OCI-LY3 (cell line): ENCODE measurements around the gene CAST.

ENCODE experiments used
- H2AFZ ChIP-seq: fragments of 200-600, 300-600 bp; shearing (Covaris generic); 2 replicates; pipeline ENCODE4 v1.6.0; 2014; ENCODE audit warnings: antibody characterized with exemption, low read depth, low read length
- H3K27ac ChIP-seq: fragments of 200-600, 300-600 bp; sonication (generic); 2 replicates; pipeline ENCODE4 v1.5.1; 2014; ENCODE audit warnings: mild to moderate bottlenecking, low read length, moderate library complexity, mixed read lengths
- H3K27me3 ChIP-seq: fragments of 200-600, 300-600 bp; sonication (generic); 2 replicates; pipeline ENCODE4 v1.6.1; 2014; ENCODE audit warnings: low read depth, low read length, mixed read lengths
- H3K36me3 ChIP-seq: fragments of 200-600, 300-600 bp; sonication (generic); replicated peaks from 2 replicates; pipeline ENCODE3; 2014; ENCODE audit warnings: low read depth, low read length, mixed read lengths
- H3K4me1 ChIP-seq: fragments of 300-600, 200-600 bp; sonication (generic); 2 replicates; pipeline ENCODE4 v1.6.1; 2014; ENCODE audit warnings: low read length, mixed read lengths
- H3K4me2 ChIP-seq: fragments of 200-600, 300-600 bp; sonication (generic); 2 replicates; pipeline ENCODE4 v1.6.1; 2014; ENCODE audit warnings: low read length, mixed read lengths
- H3K4me3 ChIP-seq: fragments of 300-600, 200-600 bp; sonication (generic); 2 replicates; pipeline ENCODE4 v1.5.1; 2014; ENCODE audit warnings: antibody characterized with exemption, mild to moderate bottlenecking, low read length, moderate library complexity
- H3K79me2 ChIP-seq: fragments of 300-600, 200-600 bp; shearing (Covaris generic); 2 replicates; pipeline ENCODE4 v1.6.1; 2014; ENCODE audit warnings: mild to moderate bottlenecking, low read length, mixed read lengths
- H3K9ac ChIP-seq: fragments of 300-600, 200-600 bp; shearing (Covaris generic); 2 replicates; pipeline ENCODE4 v1.6.0; 2014; ENCODE audit warnings: mild to moderate bottlenecking, low read length, moderate library complexity
- H3K9me3 ChIP-seq: fragments of 200-600, 300-600 bp; shearing (Covaris generic); 2 replicates; pipeline ENCODE4 v1.6.1; 2014; ENCODE audit warnings: low read length, mixed read lengths; ENCODE audit not compliant: insufficient read depth
- H4K20me1 ChIP-seq: fragments of 200-600, 300-600 bp; sonication (generic); 2 replicates; pipeline ENCODE4 v1.6.1; 2016; ENCODE audit warnings: low read length, mixed read lengths; ENCODE audit not compliant: insufficient read depth
- EZH2phosphoT487 ChIP-seq: fragments of 200-600 bp; shearing (Covaris generic); IDR thresholded peaks from 2 replicates; pipeline ENCODE4 v1.6.1; 2018; ENCODE audit warnings: antibody characterized with exemption, mixed run types, low read depth
- TF ChIP-seq, protein P1 (sequence below): fragments of 200-600, 300-600 bp; sonication (generic); IDR thresholded peaks from 2 replicates; pipeline ENCODE4 v1.5.1; 2014; ENCODE audit warnings: antibody characterized with exemption, low read length, low read depth

Gene CAST

GRCh38 chr5:96763026-96763425 lies 100.8 kb downstream of the CAST start:
- no peaks in the 10 kb centered on the region for H4K20me1 ChIP-seq
- no peaks in the 10 kb centered on the region for H3K27me3 ChIP-seq
- TF ChIP-seq EZH2phosphoT487 = no peak
- TF ChIP-seq, protein P1, sequence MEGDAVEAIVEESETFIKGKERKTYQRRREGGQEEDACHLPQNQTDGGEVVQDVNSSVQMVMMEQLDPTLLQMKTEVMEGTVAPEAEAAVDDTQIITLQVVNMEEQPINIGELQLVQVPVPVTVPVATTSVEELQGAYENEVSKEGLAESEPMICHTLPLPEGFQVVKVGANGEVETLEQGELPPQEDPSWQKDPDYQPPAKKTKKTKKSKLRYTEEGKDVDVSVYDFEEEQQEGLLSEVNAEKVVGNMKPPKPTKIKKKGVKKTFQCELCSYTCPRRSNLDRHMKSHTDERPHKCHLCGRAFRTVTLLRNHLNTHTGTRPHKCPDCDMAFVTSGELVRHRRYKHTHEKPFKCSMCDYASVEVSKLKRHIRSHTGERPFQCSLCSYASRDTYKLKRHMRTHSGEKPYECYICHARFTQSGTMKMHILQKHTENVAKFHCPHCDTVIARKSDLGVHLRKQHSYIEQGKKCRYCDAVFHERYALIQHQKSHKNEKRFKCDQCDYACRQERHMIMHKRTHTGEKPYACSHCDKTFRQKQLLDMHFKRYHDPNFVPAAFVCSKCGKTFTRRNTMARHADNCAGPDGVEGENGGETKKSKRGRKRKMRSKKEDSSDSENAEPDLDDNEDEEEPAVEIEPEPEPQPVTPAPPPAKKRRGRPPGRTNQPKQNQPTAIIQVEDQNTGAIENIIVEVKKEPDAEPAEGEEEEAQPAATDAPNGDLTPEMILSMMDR = no peak

DNA sequence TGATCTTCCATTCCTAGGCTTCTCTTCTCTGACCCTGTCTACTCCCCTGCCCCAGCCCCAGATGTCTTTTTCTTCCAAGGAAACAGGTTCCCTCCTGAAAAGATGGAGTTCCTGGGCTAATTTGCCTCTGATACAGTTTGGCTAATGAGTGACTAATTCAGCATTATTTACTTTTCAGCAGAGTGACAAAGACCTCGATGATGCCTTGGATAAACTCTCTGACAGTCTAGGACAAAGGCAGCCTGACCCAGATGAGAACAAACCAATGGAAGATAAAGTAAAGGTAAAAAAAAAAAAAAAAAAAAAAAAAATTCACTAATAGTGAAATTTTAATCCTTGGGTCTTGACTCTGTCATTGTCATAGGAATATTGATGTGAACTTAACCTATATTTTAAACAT lies 102.9 kb downstream of the CAST start:
- H3K27me3 ChIP-seq = no peaks in the 10 kb centered on the region
- no peak overlapping the region for H3K9ac ChIP-seq
- H4K20me1 ChIP-seq = no peaks in the 10 kb centered on the region
- no peak overlapping the region for H3K4me3 ChIP-seq
- no peaks in the 10 kb centered on the region for H3K9me3 ChIP-seq
- TF ChIP-seq, protein P1 = no peak
- TF ChIP-seq EZH2phosphoT487 = no peak
- H3K4me2 ChIP-seq = no peak overlapping the region
- H3K79me2 ChIP-seq = no peaks in the 10 kb centered on the region
- no peaks in the 10 kb centered on the region for H3K4me1 ChIP-seq
- peaks cover 30% of the 10 kb centered on the region for H3K36me3 ChIP-seq
- H2AFZ ChIP-seq = no peak overlapping the region
- H3K27ac ChIP-seq = no peak overlapping the region

More at GRCh38 chr5:96763026-96763425, 100.8 kb downstream of the CAST start:
- Histone ChIP-seq H3K4me2 (no peak overlapping the region), H3K36me3 (peaks cover 23% of the 10 kb centered on the region), H3K4me1 (no peaks in the 10 kb centered on the region), H2AFZ (no peak overlapping the region), H3K9ac (no peak overlapping the region), H3K9me3 (no peaks in the 10 kb centered on the region), H3K4me3 (no peak overlapping the region), H3K79me2 (no peaks in the 10 kb centered on the region), H3K27ac (no peak overlapping the region)

- Histone ChIP-seq H3K9me3 (no peaks in the 10 kb centered on the region), H3K4me2 (no peak overlapping the region), H3K79me2 (no peaks in the 10 kb centered on the region), H3K4me1 (no peaks in the 10 kb centered on the region), H4K20me1 (no peaks in the 10 kb centered on the region), H3K9ac (no peak overlapping the region), H3K4me3 (no peak overlapping the region), H3K27ac (no peak overlapping the region), H2AFZ (no peak overlapping the region), H3K36me3 (peaks cover 39% of the 10 kb centered on the region), H3K27me3 (no peaks in the 10 kb centered on the region)
- TF ChIP-seq, protein P1 = no peak
- no peak for TF ChIP-seq EZH2phosphoT487
These were observed 106.6 kb downstream of the CAST start for GRCh38 chr5:96768708-96769251.

DNA sequence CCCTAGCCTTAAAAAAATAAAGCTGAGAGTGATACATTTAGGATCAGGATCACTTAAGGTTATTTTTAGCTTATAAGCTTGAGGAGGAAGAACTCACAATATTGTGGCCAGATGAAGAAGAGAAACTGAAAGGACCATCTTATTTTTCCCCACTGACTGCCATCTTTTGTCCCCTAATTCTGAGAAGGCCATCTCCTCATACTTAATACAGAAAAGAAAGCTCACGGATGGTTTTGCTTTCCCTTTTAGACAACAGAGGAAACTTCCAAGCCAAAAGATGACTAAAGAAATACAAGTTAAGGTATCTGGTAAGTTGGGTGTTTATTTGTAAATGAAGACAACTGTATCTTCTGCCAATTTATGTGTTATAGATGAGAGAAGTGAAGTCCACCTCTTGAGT lies 109.2 kb downstream of the CAST start:
- no peaks in the 10 kb centered on the region for H3K79me2 ChIP-seq
- H2AFZ ChIP-seq = no peak overlapping the region
- no peak overlapping the region for H3K4me2 ChIP-seq
- no peaks in the 10 kb centered on the region for H4K20me1 ChIP-seq
- no peaks in the 10 kb centered on the region for H3K4me1 ChIP-seq
- H3K9me3 ChIP-seq = no peaks in the 10 kb centered on the region
- no peak overlapping the region for H3K4me3 ChIP-seq
- no peak overlapping the region for H3K27ac ChIP-seq
- peaks cover 49% of the 10 kb centered on the region for H3K36me3 ChIP-seq
- TF ChIP-seq, protein P1 = no peak
- TF ChIP-seq EZH2phosphoT487 = no peak
- H3K27me3 ChIP-seq = no peaks in the 10 kb centered on the region
- H3K9ac ChIP-seq = no peak overlapping the region
